IMR-90 (cell line): ENCODE measurements around the gene THRB.

Experiments used
- CEBPB ChIP-seq: IDR thresholded peaks from 2 replicates; pipeline ENCODE4 v1.6.1; 2012; ENCODE audit warnings: low read depth, low read length, improper control_type of control experiment
- FOS ChIP-seq: fragments of 150-350 bp; IDR thresholded peaks from 2 replicates; pipeline ENCODE4 v1.6.1; 2016; ENCODE audit warnings: low read depth, low read length
- MAFK ChIP-seq: IDR thresholded peaks from 2 replicates; pipeline ENCODE4 v1.6.1; 2012; ENCODE audit warnings: low read depth, low read length, improper control_type of control experiment
- POLR2A ChIP-seq: IDR thresholded peaks from 2 replicates; pipeline ENCODE4 v1.6.1; 2012; ENCODE audit warnings: mild to moderate bottlenecking, low read depth, low read length
- RAD21 ChIP-seq: IDR thresholded peaks from 2 replicates; pipeline ENCODE4 v1.6.1; 2012; ENCODE audit warnings: low read length, improper control_type of control experiment
- SMC3 ChIP-seq: fragments of 150-350 bp; IDR thresholded peaks from 2 replicates; pipeline ENCODE4 v1.6.1; 2016; ENCODE audit warnings: low read depth, mild to moderate bottlenecking, antibody characterized with exemption, low read length, moderate library complexity
- USF2 ChIP-seq: fragments of 150-350 bp; IDR thresholded peaks from 2 replicates; pipeline ENCODE4 v1.6.1; 2017; ENCODE audit warnings: mild to moderate bottlenecking, antibody characterized with exemption, low read length, low read depth
- TF ChIP-seq, protein P1 (sequence below): conservative IDR thresholded peaks from 2 replicates; pipeline ENCODE4 v1.5.1; 2012; ENCODE audit warnings: mild to moderate bottlenecking, low read depth, low read length, improper control_type of control experiment

- TF ChIP-seq SMC3 (no peak), CEBPB (no peak), FOS (no peak), MAFK (no peak), RAD21 (no peak), USF2 (no peak), POLR2A (no peak)
- TF ChIP-seq, protein P1, sequence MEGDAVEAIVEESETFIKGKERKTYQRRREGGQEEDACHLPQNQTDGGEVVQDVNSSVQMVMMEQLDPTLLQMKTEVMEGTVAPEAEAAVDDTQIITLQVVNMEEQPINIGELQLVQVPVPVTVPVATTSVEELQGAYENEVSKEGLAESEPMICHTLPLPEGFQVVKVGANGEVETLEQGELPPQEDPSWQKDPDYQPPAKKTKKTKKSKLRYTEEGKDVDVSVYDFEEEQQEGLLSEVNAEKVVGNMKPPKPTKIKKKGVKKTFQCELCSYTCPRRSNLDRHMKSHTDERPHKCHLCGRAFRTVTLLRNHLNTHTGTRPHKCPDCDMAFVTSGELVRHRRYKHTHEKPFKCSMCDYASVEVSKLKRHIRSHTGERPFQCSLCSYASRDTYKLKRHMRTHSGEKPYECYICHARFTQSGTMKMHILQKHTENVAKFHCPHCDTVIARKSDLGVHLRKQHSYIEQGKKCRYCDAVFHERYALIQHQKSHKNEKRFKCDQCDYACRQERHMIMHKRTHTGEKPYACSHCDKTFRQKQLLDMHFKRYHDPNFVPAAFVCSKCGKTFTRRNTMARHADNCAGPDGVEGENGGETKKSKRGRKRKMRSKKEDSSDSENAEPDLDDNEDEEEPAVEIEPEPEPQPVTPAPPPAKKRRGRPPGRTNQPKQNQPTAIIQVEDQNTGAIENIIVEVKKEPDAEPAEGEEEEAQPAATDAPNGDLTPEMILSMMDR, result no peak
These were observed 192.3 kb downstream of the THRB start for GRCh38 chr3:24302396-24302795.
